Measurements from ENCODE around the gene SIK3. TPM values are rescaled to one million over a fixed set of nuclear protein-coding genes. Genes with fewer than 3 reads are reported as not detected.

The SIK3 gene
- total and polyA plus RNA-seq, 2 experiments from 2014 or later, result 6.1 to 33.9 TPM

- Mint-ChIP-seq H3K27ac (no peak overlapping the region), H3K9me3 (no peaks in the 10 kb centered on the region), H3K4me3 (no peak overlapping the region), H3K27me3 (ENCODE audit: insufficient read depth, low read depth, poor library complexity) (peaks cover 2% of the 10 kb centered on the region), H3K36me3 (ENCODE audit: low read depth) (peaks cover 9% of the 10 kb centered on the region), H3K4me1 (no peaks in the 10 kb centered on the region; the same call in 2 of the 3 replicates)
- Histone ChIP-seq H3K9me2 (ENCODE audit: insufficient read depth) (no peaks in the 10 kb centered on the region), H3K4me3 (no peak overlapping the region), H3K4me2 (no peak overlapping the region), H3F3A (replicated peaks; ENCODE audit: low read depth) (no peaks in the 10 kb centered on the region), H3K79me2 (replicated peaks; ENCODE audit: insufficient read depth) (no peaks in the 10 kb centered on the region), H2AFZ (no peak overlapping the region), H3K4me1 (ENCODE audit: insufficient read depth) (no peaks in the 10 kb centered on the region), H3K36me3 (ENCODE audit: insufficient read depth) (0 out of 2 replicates have a peak, but pooled peaks cover 4% of the 10 kb centered on the region), H3K27me3 (ENCODE audit: insufficient read depth) (no peaks in the 10 kb centered on the region), H3K27ac (ENCODE audit: low read depth) (no peak overlapping the region), H4K20me1 (replicated peaks; ENCODE audit: insufficient read depth) (no peaks in the 10 kb centered on the region; the same call in 1 of the 2 replicates)
- no peak for DNase-seq (ENCODE audit: low spot score)
- ATAC-seq, result no peak
- TF ChIP-seq CREB1 (CRISPR knock-in tag; IDR thresholded peaks at IDR 0.05; ENCODE audit: low read depth) (no peak), EZH2phosphoT487 (IDR thresholded peaks at IDR 0.05; ENCODE audit: unreplicated experiment) (no peak), CTCF (conservative IDR thresholded peaks at IDR 0.05; ENCODE audit: low read depth in 2 of 2) (no peak), POLR2AphosphoS5 (IDR thresholded peaks at IDR 0.05; ENCODE audit: low read depth) (no peak), ZNF331 (CRISPR knock-in tag; IDR thresholded peaks at IDR 0.05; ENCODE audit: low read depth) (no peak)
Measured at GRCh38 chr11:116851626-116852025, 246.6 kb downstream of the SIK3 start.

- Histone ChIP-seq H3K4me2 (no peak overlapping the region), H3K36me3 (ENCODE audit: insufficient read depth) (peaks cover 3% of the 10 kb centered on the region; the same call in 1 of the 2 replicates), H3K4me3 (no peak overlapping the region), H3K79me2 (replicated peaks; ENCODE audit: insufficient read depth) (no peaks in the 10 kb centered on the region), H3K4me1 (ENCODE audit: insufficient read depth) (no peaks in the 10 kb centered on the region), H2AFZ (no peak overlapping the region), H3K27me3 (ENCODE audit: insufficient read depth) (no peaks in the 10 kb centered on the region), H4K20me1 (replicated peaks; ENCODE audit: insufficient read depth) (no peaks in the 10 kb centered on the region; the same call in 1 of the 2 replicates), H3F3A (replicated peaks; ENCODE audit: low read depth) (no peaks in the 10 kb centered on the region), H3K27ac (ENCODE audit: low read depth) (no peak overlapping the region), H3K9me2 (ENCODE audit: insufficient read depth) (no peaks in the 10 kb centered on the region)
- Mint-ChIP-seq H3K36me3 (ENCODE audit: low read depth) (peaks cover 22% of the 10 kb centered on the region), H3K27ac (no peak overlapping the region), H3K27me3 (ENCODE audit: insufficient read depth, low read depth, poor library complexity) (peaks cover 2% of the 10 kb centered on the region), H3K9me3 (no peaks in the 10 kb centered on the region), H3K4me3 (no peak overlapping the region), H3K4me1 (no peaks in the 10 kb centered on the region; the same call in 2 of the 3 replicates)
- no peak for DNase-seq (ENCODE audit: low spot score)
- no peak for ATAC-seq
- TF ChIP-seq ZNF462 (CRISPR knock-in tag; IDR thresholded peaks at IDR 0.05), result no peak
- TF ChIP-seq ETS1 (IDR thresholded peaks at IDR 0.05), result no peak
- TF ChIP-seq EZH2 (IDR thresholded peaks at IDR 0.05; ENCODE audit: low read depth, unreplicated experiment), result no peak
- TF ChIP-seq REST (IDR thresholded peaks at IDR 0.05; ENCODE audit: unreplicated experiment), result no peak
- no peak for TF ChIP-seq STAT1 (IDR thresholded peaks at IDR 0.05; ENCODE audit: unreplicated experiment)
Measured at GRCh38 chr11:116849486-116849885, 248.7 kb downstream of the SIK3 start.

All from GM23338 (cell line).